Psoas muscle (tissue), 8 donors: Measurements from ENCODE around the gene LHX5. TPM values are rescaled to one million over a fixed set of nuclear protein-coding genes. Genes with fewer than 3 reads are reported as not detected.

Experiments used
- ATAC-seq, 4 donors: fragments of 200-7000 bp; cut with Tn5 transposase; one replicate each; pipeline ENCODE4 v1.9.1; 2020; ENCODE audit warnings: moderate library complexity in 3 of 4, mild to moderate bottlenecking in 2 of 4
- DNase-seq, 2 donors: peaks; one replicate each; pipeline ENCODE4 v3.0.0-alpha.2; 2020
- H3K27ac ChIP-seq: fragments of 200-600 bp; one replicate; pipeline ENCODE4 v1.8.0; 2022
- H3K27me3 ChIP-seq, 3 donors: fragments of 200-600 bp in 1 of 3; one replicate each; pipeline versions ENCODE4 v1.6.1 to v1.8.0; 2013 to 2022; ENCODE audit warnings: low read length in 2 of 3, mild to moderate bottlenecking in 2 of 3, moderate library complexity in 1 of 3; ENCODE audit not compliant: insufficient read depth in 3 of 3
- H3K36me3 ChIP-seq, 2 donors: fragments of 200-600 bp in 1 of 2; one replicate each; pipeline versions ENCODE4 v1.6.1 to v1.8.0; 2013 to 2022; ENCODE audit warnings: low read depth in 1 of 2, mild to moderate bottlenecking in 1 of 2, moderate library complexity in 1 of 2; ENCODE audit not compliant: insufficient read depth in 1 of 2
- H3K4me1 ChIP-seq: fragments of 200-600 bp; one replicate; pipeline ENCODE4 v1.8.0; 2022
- H3K4me3 ChIP-seq: fragments of 200-600 bp; one replicate; pipeline ENCODE4 v1.8.0; 2022; ENCODE audit warnings: mild to moderate bottlenecking
- H3K9me3 ChIP-seq: fragments of 200-600 bp; one replicate; pipeline ENCODE4 v1.8.0; 2022
- WGBS, 3 donors: extraction: QIAGEN DNeasy Blood & Tissue Kit; methylation state at CpG; one replicate each; pipeline versions ENCODE4 v1.1.6 to v1.1.7; 2013; 5-methylcytosine and 5-hydroxymethylcytosine counted together
- intact Hi-C, 2 donors: fragments of 100-400 bp; cut with DNase I; formaldehyde crosslinking; loops; one replicate each; pipeline versions ENCODE4 v1.11.0 to v1.14.2; 2022
- polyA plus RNA-seq, 3 donors: library from polyadenylated mRNA; stranded (reverse); fragments of 200-250 nt; gene quantifications; one replicate each; pipeline ENCODE4 v1.2.3, GENCODE V29; 2013
- total RNA-seq, 4 donors: library from RNA; stranded (reverse); fragmentation: NEBNext Ultra II Directional in 2 of 4; extraction: Animal tissue kit (Norgen Biotek cat#: 25700) in 2 of 4; gene quantifications; one replicate each; pipeline versions ENCODE4 v1.2.1 to v1.2.4, GENCODE V29; 2021 to 2023
- TF ChIP-seq, protein P1 (sequence below): fragments of 200-600 bp; IDR thresholded peaks from one replicate; pipeline ENCODE4 v1.8.0; 2022; ENCODE audit warnings: antibody characterized with exemption
- donor health status: healthy with polysubstance abuse.
- donor health status: DM: no; HTN: no; CAD: no; lungs with moderate emphysema.
- donor health status: Bipolar disorder and iron deficiency.
- donor health status: healthy.
- donor health status: DM: yes; HTN: yes; CAD: no.
- donor health status: DM: no; HTN: no; CAD: no.
- donor health status: DM: no; HTN: no; CAD: no.
- donor health status: DM: yes; HTN: yes; CAD: no.

Gene LHX5
- total and polyA plus RNA-seq, 7 donors = not detected

GRCh38 chr12:113473942-113474341 is 2.3 kb upstream of the LHX5 start:
- TF ChIP-seq, protein P1, sequence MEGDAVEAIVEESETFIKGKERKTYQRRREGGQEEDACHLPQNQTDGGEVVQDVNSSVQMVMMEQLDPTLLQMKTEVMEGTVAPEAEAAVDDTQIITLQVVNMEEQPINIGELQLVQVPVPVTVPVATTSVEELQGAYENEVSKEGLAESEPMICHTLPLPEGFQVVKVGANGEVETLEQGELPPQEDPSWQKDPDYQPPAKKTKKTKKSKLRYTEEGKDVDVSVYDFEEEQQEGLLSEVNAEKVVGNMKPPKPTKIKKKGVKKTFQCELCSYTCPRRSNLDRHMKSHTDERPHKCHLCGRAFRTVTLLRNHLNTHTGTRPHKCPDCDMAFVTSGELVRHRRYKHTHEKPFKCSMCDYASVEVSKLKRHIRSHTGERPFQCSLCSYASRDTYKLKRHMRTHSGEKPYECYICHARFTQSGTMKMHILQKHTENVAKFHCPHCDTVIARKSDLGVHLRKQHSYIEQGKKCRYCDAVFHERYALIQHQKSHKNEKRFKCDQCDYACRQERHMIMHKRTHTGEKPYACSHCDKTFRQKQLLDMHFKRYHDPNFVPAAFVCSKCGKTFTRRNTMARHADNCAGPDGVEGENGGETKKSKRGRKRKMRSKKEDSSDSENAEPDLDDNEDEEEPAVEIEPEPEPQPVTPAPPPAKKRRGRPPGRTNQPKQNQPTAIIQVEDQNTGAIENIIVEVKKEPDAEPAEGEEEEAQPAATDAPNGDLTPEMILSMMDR = no peak
- WGBS, 3 donors = 0 to 2% (median 1%) methylated on average over 9 of the region's 9 CpGs
- Histone ChIP-seq H3K36me3 (no peaks in the 10 kb centered on the region), H3K4me1 (no peaks in the 10 kb centered on the region), H3K27me3 (peaks cover 3 to 96% (median 45%) of the 10 kb centered on the region in 3 donors), H3K9me3 (no peaks in the 10 kb centered on the region), H3K4me3 (no peak overlapping the region), H3K27ac (no peak overlapping the region)
- intact Hi-C loops = no loop called here
- ATAC-seq (no peak), DNase-seq (no peak)

- 7 to 14% (median 10%) methylated on average over 6 of the region's 6 CpGs for WGBS, 3 donors
- Histone ChIP-seq H3K27ac (no peak overlapping the region), H3K4me1 (no peaks in the 10 kb centered on the region), H3K9me3 (no peaks in the 10 kb centered on the region), H3K36me3 (no peaks in the 10 kb centered on the region), H3K27me3 (peaks cover 6 to 96% (median 44%) of the 10 kb centered on the region in 3 donors), H3K4me3 (no peak overlapping the region)
- intact Hi-C loops = no loop called here
- DNase-seq = no peak
- TF ChIP-seq, protein P1 = no peak
- ATAC-seq = no peak
Observed at GRCh38 chr12:113473400-113473799, 1.7 kb upstream of the LHX5 start.

DNA sequence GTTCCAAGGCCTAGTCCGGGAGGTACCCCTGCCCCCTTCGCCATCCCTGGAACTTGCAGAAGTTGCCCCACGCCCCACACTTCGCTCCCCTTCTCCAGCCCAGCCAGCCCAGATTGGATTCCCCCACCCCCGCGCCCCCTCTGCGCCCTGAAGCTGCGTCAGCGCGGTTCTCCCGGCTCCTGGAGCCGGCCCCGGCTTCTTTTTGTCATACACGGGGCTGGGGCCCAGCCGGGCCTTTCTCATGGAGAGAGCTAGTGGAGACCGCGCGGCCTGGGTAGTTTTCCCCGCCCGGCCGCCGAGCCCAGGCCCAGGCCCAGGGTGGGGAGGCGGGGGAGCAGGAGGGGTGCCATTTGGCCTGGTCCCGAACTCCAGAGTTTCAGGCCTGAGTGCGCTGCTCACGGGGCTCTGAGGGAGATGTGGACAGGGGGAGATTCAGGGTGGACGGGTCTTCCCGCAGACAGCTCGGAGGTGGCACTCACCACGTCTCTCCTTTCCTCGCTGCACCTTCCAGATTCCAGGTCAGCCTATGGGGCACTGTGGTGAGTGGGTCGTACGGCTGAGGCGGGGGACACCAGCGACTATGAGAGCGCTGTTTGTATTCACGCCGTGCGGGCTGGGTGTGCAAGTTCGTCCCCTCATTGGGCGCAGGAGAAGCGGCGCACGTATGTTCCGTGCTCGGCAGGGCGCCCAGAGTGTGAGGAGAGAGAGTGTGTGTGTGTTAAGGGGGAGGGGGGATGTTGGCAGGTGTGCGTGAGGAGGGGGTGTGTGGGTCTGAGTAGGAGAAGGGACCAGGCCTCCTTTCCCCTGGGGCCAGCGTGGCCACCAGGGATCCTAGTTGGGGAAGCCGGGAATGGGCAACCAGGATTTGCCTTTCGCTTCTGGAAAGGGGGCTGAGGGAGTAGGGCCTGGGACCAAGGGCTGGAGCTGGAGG is 785 bp upstream of the LHX5 start:
- no peak for DNase-seq
- Histone ChIP-seq H3K4me3 (no peak overlapping the region), H3K36me3 (no peaks in the 10 kb centered on the region), H3K27me3 (peaks cover 6 to 96% (median 44%) of the 10 kb centered on the region in 3 donors), H3K4me1 (no peaks in the 10 kb centered on the region), H3K9me3 (no peaks in the 10 kb centered on the region), H3K27ac (no peak overlapping the region)
- ATAC-seq = no peak
- TF ChIP-seq, protein P1 = no peak
- 1 to 3% (median 1%) methylated on average over 49 to 51 of the region's 51 CpGs for WGBS, 3 donors
- intact Hi-C loops = no loop called here

- no peak for ATAC-seq
- TF ChIP-seq, protein P1 = no peak
- Histone ChIP-seq H3K9me3 (no peaks in the 10 kb centered on the region), H3K36me3 (no peaks in the 10 kb centered on the region), H3K4me3 (no peak overlapping the region), H3K27me3 (peaks cover 9 to 99% (median 49%) of the 10 kb centered on the region in 3 donors), H3K4me1 (no peaks in the 10 kb centered on the region), H3K27ac (no peak overlapping the region)
- WGBS, 3 donors = 1% methylated on average over 39 to 53 of the region's 53 CpGs
- DNase-seq = no peak
- intact Hi-C loops = no loop called here
Observed at GRCh38 chr12:113470871-113471618, 626 bp downstream of the LHX5 start.
